ENCODE results near the gene CKAP2. TPM values are rescaled to one million over a fixed set of nuclear protein-coding genes. Genes with fewer than 3 reads are reported as not detected.

CKAP2 gene
- total RNA-seq, 1 donor from 2014 or later: 11.8 TPM

- ATAC-seq (ENCODE audit: low read depth) (no peak), DNase-seq (no peak)
- Mint-ChIP-seq H3K9me3 (no peaks in the 10 kb centered on the region), H3K4me3 (no peak overlapping the region), H3K27me3 (no peaks in the 10 kb centered on the region), H3K36me3 (ENCODE audit: low read depth) (peaks cover 65% of the 10 kb centered on the region), H3K27ac (no peak overlapping the region), H3K4me1 (no peaks in the 10 kb centered on the region)
- CTCF ChIA-PET: no interaction called here
- POLR2A ChIA-PET: no interaction called here
- no peak for TF ChIP-seq CTCF (IDR thresholded peaks at IDR 0.05)
- intact Hi-C loops (cut with micrococcal nuclease): no loop called here
Observed at GRCh38 chr13:52421216-52421615, 34.1 kb upstream of the CKAP2 start.

- POLR2A ChIA-PET: no interaction called here
- Mint-ChIP-seq H3K27ac (no peak overlapping the region), H3K36me3 (ENCODE audit: low read depth) (peaks cover 68% of the 10 kb centered on the region), H3K4me1 (no peaks in the 10 kb centered on the region), H3K27me3 (no peaks in the 10 kb centered on the region), H3K4me3 (no peak overlapping the region), H3K9me3 (no peaks in the 10 kb centered on the region)
- ATAC-seq (ENCODE audit: low read depth): no peak
- CTCF ChIA-PET: interaction anchor here (0.5 kb wide), 1 partner anchor 240 kb away, joined by 3 read pairs; no protein-coding TSS in a partner anchor
- DNase-seq: no peak
- intact Hi-C loops (cut with micrococcal nuclease): no loop called here
- no peak for TF ChIP-seq CTCF (IDR thresholded peaks at IDR 0.05)
Observed at GRCh38 chr13:52428295-52428694, 27.0 kb upstream of the CKAP2 start.

GRCh38 chr13:52432456-52432855 lies 22.8 kb upstream of the CKAP2 start:
- H3K27ac Mint-ChIP-seq: no peak overlapping the region
- CTCF ChIA-PET: no interaction called here
- H3K4me1 Mint-ChIP-seq: peaks cover 3% of the 10 kb centered on the region
- POLR2A ChIA-PET: no interaction called here
- no peak for TF ChIP-seq CTCF (IDR thresholded peaks at IDR 0.05)
- no peak for DNase-seq
- ATAC-seq (ENCODE audit: low read depth): no peak
- H3K4me3 Mint-ChIP-seq: no peak overlapping the region
- intact Hi-C loops (cut with micrococcal nuclease): no loop called here
- peaks cover 79% of the 10 kb centered on the region for H3K36me3 Mint-ChIP-seq (ENCODE audit: low read depth)
- no peaks in the 10 kb centered on the region for H3K9me3 Mint-ChIP-seq
- H3K27me3 Mint-ChIP-seq: no peaks in the 10 kb centered on the region

GRCh38 chr13:52446265-52446664 lies 9.0 kb upstream of the CKAP2 start:
- H3K36me3 Mint-ChIP-seq (ENCODE audit: low read depth): peaks cover 25% of the 10 kb centered on the region
- no peak overlapping the region for H3K27ac Mint-ChIP-seq
- no peak overlapping the region for H3K4me3 Mint-ChIP-seq
- no peak for DNase-seq
- CTCF ChIA-PET: no interaction called here
- intact Hi-C loops (cut with micrococcal nuclease): no loop called here
- TF ChIP-seq CTCF (IDR thresholded peaks at IDR 0.05): no peak
- H3K27me3 Mint-ChIP-seq: no peaks in the 10 kb centered on the region
- ATAC-seq (ENCODE audit: low read depth): no peak
- no peaks in the 10 kb centered on the region for H3K9me3 Mint-ChIP-seq
- POLR2A ChIA-PET: no interaction called here
- peaks cover 29% of the 10 kb centered on the region for H3K4me1 Mint-ChIP-seq

- Mint-ChIP-seq H3K36me3 (ENCODE audit: low read depth) (peaks cover 19% of the 10 kb centered on the region), H3K4me3 (no peak overlapping the region)
- POLR2A ChIA-PET: no interaction called here
Observed at GRCh38 chr13:52447354-52447753, 7.9 kb upstream of the CKAP2 start.

More at GRCh38 chr13:52447354-52447753, 7.9 kb upstream of the CKAP2 start:
- no peaks in the 10 kb centered on the region for H3K9me3 Mint-ChIP-seq
- peaks cover 29% of the 10 kb centered on the region for H3K4me1 Mint-ChIP-seq
- CTCF ChIA-PET: interaction anchor here (1.2 kb wide), 1 partner anchor 206 kb away, joined by 3 read pairs; the partner anchor contains the start of gene SUGT1
- H3K27me3 Mint-ChIP-seq: no peaks in the 10 kb centered on the region
- no peak for TF ChIP-seq CTCF (IDR thresholded peaks at IDR 0.05)
- ATAC-seq (ENCODE audit: low read depth) (no peak), DNase-seq (no peak)
- intact Hi-C loops (cut with micrococcal nuclease): no loop called here
- H3K27ac Mint-ChIP-seq: no peak overlapping the region

Measured in activated B cell treated with CpG ODN at 0.5 μM for 24 hours (primary cell).